NCI-H748 (cell line): Measurements from ENCODE around the gene ANAPC16.
"Not testable (repeated sequence)": the region's sequence is repeated elsewhere in the genome, so short reads cannot be mapped to it uniquely, and the experiment has no call there.

ENCODE experiments used
- DNase-seq: peaks from one replicate; lab custom pipeline; 2025; ENCODE audit not compliant: unreplicated experiment; lab: John Stamatoyannopoulos, UW

The ANAPC16 gene

GRCh38 chr10:72261784-72262404 lies 46.1 kb downstream of the ANAPC16 start:
- no peak for DNase-seq

GRCh38 chr10:72263613-72264241 lies 47.9 kb downstream of the ANAPC16 start:
- DNase-seq: peak; percentile 94

- DNase-seq: no peak
These were observed 48.7 kb downstream of the ANAPC16 start for GRCh38 chr10:72264536-72264935.

DNA sequence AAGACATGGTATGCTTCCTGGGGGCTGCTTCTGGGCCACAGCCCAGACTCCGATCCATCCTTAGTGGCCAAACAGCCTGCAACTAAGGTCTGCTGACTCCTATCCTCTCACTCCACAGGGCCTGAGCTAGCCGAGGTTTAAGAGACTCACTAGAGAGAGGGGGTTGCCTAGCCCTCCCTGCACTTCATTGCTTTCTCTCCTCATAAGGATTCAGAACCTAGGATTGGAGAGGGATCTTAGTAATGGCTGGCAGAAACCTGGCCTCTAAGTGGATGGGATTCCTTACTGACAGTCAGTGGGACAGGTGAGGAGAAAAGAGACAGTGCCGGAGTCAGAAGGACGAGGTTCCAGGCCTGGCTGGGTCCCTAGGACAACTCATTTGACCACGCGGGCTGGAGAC lies 49.7 kb downstream of the ANAPC16 start:
- no peak for DNase-seq

DNA sequence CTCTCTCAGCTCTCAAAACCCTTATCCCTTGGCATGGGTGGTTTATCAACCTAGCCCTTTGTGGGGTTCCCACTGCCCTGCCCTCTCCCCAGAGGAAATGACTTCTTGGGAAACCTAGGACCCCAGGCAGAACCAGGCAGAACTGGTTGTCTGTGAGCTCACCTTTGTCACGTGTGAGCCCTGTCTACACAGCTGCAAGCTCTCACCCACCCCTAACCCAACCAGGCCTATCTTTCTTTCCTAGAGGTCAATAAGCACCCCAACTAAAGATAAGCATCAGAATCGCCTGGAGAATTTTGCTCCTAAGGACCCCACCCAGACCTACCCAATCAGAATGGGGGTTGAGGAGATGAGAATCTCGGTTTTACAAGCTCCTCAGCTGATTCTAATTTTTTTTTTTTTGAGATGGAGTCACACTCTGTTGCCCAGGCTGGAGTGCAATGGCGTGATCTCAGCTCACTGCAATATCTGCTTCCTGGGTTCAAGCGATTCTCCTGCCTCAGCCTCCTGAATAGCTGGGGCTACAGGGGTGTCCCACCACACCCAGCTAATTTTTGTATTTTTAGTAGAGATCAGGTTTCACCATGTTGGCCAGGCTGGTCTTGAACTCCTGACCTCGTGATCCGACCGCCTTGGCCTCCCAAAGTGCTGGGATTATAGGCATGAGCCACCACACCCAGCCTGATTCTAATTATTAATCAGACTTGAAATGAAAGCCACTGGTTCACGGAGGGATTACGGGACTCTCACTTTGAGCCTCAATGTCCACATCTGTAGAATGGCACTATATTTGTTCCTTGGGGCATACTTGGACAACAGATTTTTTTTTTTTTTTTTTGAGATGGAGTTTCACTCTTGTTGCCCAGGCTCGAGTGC lies 50.4 kb downstream of the ANAPC16 start:
- DNase-seq: no peak

- DNase-seq: no peak
These were observed 51.6 kb downstream of the ANAPC16 start for GRCh38 chr10:72267381-72267780.

GRCh38 chr10:72267819-72268399 lies 52.1 kb downstream of the ANAPC16 start:
- DNase-seq: peak; percentile 25

- not testable (repeated sequence) for DNase-seq
These were observed 52.8 kb downstream of the ANAPC16 start for GRCh38 chr10:72268475-72269200.

- no peak for DNase-seq
These were observed 54.9 kb downstream of the ANAPC16 start for GRCh38 chr10:72270607-72271281.

DNA sequence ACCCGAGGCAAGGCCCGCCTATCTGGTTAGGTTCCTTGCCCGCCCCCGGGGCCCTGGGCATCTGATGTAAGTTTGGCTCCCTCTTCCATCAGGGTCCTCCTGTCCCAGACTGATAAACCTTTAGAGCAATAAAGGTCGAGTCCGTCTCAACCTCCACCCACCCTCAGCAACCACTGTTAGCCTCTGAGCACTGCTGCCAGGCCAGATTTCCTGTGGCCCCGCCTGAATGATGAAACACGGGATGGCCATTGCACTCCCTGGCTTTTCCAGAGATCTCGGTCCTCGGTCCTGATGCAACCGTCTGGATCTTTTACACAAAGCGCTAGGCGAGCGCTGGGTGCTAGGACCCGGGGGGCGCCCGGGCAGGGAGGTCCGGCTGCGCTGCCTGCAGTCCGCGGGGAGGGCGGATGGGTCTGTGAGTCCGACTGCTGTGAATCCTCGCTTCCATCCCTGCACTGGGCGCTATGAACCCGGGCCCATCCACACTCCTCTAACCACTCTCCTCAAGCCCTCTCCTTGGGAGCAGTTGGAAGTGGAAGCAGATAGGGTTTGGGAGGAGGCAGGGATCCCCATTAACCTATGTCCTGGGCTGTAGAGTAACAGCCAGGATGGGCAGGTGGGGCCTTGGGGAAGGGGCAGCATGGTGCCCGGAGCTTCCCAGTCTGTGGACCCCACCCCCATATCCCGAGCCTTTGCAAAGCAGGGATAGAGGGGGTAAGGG lies 57.0 kb downstream of the ANAPC16 start:
- DNase-seq: peak; percentile 88

GRCh38 chr10:72273410-72274212 lies 57.8 kb downstream of the ANAPC16 start, which contains the start of gene DDIT4:
TSS of gene DDIT4 (plus strand) at chr10:72273924. CDS start at chr10:72274217, 293 bp downstream.
- DNase-seq: peak; percentile 97

DNA sequence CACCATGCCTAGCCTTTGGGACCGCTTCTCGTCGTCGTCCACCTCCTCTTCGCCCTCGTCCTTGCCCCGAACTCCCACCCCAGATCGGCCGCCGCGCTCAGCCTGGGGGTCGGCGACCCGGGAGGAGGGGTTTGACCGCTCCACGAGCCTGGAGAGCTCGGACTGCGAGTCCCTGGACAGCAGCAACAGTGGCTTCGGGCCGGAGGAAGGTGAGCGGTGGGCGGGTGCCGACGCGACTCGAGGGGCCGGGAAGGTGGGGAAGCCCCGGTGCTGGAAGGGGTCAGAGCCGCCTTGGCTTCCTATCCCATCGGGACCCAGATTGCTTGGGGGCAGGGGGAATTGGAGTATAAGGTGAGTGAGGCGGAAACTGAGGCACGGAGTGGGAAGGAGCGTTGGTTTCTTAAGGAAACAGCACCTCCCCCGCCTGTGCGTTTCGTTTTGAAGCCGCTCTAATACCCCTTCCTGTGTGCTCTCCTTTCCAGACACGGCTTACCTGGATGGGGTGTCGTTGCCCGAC lies 58.5 kb downstream of the ANAPC16 start:
- DNase-seq: peak; percentile 52

GRCh38 chr10:72274730-72275350 lies 59.0 kb downstream of the ANAPC16 start:
- DNase-seq: peak; percentile 77

GRCh38 chr10:72275351-72276012 lies 59.7 kb downstream of the ANAPC16 start:
- no peak for DNase-seq

DNA sequence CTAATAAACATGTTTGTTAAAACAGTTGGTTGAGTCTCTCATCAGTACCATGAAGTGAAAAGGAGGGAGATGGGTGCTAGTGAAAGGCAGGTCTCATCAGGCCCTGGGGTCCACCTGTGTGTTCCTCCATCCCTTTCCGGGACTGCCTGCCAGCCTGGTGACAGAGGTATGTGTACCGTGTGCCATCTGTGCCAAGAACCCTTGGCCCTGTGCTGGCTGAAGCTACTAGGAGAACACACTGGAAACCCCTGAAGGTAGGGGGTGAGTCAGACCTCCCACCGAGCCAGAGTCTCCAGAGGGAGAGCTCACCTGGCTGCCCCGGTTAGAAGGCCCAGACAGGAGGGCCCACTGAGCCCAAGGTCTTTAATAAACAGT lies 60.2 kb downstream of the ANAPC16 start:
- no peak for DNase-seq

DNA sequence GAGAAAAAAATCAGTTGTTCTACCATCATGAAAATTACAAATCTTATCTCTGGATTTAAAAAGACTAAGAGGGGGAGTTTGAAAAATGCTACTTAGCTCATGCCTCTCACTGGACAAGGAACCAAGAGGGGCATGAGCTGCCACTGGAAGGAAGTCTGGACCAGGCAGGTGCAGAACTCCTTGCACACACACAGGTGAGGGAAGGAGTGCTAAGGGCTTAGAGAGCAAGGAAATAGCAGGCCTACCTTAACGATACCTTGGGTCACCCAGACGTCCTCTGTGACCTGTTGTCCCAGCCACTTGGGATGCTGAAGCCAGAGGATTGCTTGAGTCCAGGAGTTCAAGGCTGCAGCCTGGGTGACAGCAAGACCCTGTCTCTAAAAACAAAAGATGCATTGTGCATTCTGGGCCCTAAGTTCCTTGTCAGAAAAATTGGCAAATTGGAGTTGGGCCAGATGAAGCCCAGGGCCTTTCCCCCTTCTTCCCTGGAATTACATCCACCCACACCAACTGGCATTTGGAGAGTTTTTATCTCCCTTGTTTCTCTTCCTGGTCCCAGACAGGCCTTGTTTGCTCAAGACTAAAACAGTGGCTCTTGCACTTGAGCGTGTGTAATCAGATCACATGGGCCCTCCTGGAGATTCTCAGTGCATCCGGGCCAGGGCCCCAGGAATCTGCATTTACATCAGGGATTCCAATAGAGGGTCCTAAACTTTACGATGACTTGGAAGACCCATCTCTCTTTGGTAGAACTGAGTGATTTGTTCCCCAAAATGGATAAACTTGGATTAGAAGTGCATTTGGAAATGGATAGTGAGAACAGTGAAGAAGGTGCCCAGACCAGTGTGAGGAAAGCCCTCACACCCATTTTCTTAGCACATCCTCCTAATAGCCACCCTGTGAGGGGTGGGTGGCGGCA lies 60.9 kb downstream of the ANAPC16 start:
- no peak for DNase-seq
